NCI-H1694 treated with DMSO at 0.1 percent for 48 hours (cell line): ENCODE measurements around the gene MYO7A.

Experiments
- DNase-seq: peaks from one replicate; lab custom pipeline; 2025; lab: John Stamatoyannopoulos, UW

Gene MYO7A

DNA sequence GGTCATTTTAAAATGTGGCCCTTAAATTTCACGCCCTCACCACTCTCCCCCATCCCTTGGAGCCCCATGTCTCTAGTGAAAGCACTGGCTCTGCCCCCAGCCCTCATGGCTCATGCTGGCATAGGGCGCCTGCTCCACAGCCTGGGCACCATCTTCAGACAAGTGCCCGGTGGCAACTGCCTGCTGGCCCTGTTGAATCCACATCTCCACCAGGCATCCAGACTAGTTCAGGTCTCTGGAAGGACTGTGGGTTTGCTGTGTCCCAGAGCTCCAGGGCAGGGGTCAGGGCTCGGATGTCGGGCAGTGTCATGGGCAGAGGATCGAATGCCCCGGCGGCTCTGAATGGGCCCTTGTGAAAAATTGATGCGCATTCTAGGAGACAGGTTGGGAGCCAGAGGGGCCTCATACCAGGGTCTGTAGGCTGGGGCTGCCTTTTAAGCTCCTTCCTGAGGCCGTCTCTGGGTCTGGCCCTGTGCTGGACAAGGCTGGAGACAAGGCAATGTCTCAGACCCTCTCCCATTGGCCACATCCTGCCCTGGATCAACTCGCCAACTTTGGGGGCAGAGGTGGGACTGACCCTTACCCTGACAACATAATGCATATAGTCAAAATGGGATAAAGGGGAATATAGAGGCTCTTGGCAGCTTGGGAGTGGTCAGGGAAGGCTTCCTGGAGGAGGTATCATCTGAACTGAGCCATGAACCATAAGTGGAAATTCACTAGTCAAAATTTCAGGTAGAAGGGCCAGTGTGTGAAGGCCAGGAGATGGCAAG, 1.2 kb downstream of the MYO7A start:
- no peak for DNase-seq

DNA sequence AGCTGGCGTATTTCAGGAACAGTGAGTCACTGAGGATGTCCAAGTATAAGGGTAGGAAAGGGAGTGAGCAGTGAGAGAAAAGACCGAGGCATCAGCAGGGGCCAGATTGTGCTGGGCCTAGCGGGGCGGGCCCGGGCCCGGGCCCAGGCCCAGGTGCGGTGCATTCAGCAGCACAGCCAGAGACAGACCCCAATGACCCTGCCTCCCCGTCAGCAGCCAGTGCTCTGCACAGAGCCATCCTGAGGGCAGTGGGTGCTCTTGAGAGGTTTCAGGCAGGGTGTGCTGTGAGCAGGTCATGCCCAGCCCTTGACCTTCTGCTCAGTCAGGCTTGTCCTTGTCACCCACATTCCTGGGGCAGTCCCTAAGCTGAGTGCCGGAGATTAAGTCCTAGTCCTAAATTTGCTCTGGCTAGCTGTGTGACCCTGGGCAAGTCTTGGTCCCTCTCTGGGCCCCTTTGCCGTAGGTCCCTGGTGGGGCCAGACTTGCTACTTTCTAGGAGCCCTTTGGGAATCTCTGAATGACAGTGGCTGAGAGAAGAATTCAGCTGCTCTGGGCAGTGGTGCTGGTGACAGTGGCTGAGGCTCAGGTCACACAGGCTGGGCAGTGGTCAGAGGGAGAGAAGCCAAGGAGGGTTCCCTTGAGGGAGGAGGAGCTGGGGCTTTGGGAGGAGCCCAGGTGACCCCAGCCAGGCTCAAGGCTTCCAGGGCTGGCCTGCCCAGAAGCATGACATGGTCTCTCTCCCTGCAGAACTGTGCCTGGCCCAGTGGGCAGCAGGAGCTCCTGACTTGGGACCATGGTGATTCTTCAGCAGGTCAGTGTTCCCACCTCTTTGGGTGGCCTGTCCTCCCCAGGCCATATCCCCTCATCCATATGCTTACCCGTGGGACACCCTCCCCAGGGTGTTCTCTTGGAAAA, 2.1 kb downstream of the MYO7A start:
- DNase-seq: no peak

DNA sequence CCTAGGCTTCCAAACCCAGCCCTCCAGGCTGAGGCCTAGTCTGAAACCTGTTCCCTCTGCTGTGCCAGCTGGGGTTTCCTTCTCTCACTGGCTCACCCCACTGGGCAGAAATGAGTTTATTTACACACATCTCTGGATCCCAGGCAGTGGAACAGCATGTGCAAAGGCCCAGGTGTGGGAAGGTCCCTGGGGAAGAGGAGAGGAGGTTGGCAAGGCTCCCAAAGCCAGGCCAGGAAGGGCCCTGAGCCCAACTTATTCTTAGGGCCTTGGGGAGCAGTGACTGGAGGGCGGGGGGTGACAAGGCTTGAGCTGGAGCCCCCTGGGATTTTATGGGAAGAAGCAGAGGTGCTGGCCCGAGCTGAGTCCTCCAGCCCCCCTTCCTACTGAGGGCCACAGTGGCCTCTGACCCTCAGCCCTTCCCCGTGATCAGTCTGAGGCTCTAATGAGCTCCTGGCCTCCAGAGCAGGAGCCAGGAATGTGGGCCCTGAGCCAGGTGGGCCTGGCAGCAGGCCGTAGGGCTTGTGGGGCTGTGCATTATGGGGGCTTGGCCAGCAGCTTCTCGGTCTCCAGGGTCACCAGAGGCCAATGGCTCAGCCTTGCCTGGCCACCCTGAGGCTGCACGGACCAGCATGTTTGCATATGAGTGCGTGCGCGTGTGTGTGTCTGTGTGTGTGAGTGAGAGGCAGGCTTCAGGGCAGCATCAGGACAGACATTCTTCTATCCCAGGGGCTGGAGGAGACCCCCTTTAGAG, 2.9 kb downstream of the MYO7A start:
- DNase-seq: peak; percentile 19

DNA sequence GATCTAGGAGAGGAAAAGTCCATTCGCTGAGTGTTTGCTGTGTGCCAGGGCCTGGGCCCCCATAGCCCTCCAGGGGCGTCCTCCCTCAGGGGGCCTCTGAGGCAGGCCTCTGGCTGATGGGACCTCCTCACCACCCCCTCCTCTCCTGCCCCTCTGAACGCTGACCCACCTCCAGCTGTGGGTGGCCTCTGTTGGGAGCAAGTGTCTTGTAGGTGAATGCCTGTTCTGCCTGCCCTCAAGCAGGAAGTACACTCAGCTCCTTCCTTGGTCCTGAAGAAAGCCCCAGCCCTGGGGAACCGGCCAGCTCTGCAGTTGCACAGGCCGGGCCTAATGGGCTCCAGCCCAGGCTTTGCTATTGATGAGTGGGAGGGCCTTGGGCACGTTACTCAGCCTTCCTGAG, 3.5 kb downstream of the MYO7A start:
- no peak for DNase-seq

DNA sequence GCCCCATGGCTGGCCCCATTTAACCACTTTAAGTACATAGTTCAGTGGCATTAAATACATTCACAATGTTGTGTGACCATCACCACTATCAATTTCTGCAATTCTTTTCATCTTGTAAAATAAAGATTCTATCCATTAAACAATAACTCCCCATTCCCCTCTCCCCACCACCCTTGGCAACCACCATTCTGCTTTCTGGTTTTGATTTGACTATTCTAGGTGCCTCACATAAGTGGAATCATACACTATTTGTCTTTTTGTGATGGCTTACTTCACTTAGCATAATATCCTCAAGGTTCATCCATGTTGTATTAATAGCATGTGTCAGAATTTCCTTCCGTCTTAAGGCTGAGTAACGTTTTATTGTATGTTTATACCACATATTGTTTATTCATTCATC, 7.0 kb downstream of the MYO7A start:
- DNase-seq: no peak

DNA sequence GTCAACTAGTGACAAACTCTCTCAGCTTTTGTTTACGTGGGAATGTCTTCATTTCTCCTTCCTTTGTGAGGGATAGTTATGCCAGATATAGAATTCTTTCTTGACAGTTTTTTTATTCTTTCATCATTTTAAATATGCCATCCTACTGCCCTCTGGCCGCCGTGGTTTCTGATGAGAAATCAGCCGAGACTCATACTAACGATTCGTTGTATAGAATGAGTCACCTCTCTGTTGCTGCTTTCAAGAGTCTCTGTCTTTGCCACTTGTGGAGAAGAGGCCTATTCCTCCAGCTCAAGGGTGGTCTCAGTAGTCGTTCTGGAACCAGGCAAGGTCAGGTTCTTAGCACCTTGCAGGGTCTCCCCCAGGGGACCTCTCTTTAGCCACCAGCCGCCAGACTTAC, 8.0 kb downstream of the MYO7A start:
- no peak for DNase-seq

DNA sequence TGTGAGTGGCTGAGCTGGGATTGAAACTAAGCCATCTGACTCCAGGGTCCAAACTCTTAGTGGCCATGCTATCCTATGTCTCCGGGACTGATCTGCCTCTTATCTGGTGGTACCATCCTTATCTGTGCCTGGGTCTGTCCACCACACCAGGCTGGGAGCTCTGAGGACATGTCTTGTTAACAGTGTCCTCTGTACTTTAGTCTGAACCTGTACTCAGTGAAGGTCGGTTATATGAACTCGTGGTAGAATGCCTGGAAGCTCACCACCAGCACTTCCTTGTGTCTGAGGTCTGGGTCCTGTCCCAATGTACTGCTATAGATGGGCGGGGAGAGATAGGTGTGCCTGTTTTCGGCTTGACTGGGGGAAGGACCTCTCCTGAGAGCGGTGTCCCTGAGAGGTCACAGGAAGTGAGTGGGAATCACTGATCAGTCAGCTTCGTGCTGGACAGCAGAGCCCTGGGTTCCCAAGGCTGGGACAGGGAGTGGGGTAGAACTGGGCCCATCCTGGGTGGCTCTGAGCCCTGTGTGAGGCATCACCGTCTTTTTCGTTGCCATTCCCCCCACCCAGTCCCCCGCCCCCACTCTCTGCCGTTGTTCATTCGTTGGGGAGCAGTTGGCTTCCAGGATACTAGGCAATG, 8.9 kb downstream of the MYO7A start:
- no peak for DNase-seq

DNA sequence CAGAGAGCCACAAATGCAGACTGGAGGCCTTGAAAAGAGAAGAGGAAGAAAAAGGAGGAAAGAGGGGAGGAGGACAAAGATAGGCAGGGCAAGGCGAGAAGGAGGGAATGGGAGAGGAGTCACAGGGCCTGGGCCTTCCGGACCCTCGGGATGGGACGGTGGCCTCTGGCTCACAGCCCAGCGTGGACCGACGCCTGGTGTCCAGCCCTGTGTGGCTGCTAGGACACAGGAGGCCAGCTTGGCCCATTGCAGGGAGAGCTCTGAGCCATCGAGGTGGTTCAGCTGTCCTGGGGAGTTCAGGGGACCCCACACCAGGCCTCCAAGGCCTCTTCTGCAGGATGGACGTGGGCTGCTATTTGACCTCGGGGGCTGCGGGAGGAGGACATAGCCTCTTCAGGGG, 9.4 kb downstream of the MYO7A start:
- no peak for DNase-seq

DNA sequence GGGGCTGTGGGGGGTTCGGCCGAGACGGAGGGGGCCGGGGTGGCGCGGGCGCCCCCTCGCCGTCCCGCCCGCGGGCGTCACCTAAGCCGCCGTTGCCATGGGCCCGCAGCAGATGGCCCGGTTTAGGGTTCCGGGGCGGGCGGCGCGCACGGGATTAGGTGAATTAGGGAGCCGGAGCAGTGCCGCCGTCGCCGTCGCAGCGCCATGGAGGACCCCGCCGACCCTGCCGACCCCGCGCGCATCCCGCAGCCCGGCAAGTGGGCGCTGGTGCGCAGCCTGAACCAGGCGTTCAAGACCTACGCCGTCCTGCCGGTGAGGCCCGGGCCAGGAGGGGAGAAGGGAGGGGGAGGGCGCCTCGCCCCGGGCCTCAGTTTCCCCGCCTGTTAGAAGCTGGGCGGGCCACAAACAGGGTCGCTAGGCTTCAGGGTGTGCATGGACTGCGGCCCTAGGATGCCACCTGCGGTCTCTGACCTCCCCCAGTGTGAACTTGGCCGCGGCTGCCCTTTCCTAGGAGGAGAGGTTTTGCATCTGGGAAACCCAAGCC, 10.1 kb downstream of the MYO7A start:
- DNase-seq: no peak

DNA sequence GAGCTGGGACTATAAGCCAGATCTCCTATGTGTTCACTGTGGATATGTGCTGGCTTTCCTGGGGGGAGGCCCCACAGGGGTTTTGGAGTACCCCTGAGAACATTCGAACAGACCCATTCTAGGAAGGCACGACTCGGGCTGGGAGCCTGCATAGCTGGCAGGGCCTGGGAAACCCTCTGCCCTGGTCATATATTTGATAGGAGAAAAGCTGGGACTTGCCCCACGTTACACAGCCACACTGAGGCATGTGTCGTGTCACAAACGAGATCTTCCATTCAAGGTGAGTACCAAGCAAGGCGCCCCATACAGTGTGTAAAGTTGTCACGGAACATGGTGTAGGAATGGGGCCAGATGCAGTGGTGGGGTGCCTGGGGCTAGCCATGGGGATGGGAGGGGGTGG, 11.2 kb downstream of the MYO7A start:
- no peak for DNase-seq

DNA sequence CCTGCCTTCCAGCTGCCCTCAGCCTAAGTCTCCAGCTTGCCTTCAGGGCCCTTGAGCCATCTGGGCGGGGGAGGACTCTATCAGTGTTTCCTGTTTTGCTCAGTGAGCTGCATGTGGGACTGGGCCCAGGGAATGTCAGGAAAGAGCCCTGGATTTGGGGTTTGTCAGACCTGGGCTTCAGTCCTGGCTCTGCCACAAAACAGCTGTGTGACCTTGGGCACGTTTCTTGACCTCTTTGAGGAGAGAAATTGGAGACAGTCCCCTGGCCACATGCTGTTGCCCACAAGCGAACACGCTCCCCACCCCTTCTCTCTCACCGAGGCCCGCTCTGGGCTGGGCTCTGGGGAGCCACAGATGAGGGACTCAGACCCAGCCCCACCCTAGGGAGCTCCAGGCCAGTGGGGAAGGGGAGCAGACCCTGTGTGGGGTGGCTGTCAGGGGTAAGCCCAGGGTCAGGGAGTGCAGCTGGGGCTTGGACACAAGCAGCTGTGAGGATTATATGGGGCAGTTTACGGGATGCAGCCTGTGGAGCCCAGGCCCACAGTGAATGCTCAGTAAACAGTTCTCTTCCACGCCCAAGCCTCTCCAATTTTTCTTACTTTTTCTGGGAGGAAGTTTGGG, 12.3 kb downstream of the MYO7A start:
- no peak for DNase-seq

DNA sequence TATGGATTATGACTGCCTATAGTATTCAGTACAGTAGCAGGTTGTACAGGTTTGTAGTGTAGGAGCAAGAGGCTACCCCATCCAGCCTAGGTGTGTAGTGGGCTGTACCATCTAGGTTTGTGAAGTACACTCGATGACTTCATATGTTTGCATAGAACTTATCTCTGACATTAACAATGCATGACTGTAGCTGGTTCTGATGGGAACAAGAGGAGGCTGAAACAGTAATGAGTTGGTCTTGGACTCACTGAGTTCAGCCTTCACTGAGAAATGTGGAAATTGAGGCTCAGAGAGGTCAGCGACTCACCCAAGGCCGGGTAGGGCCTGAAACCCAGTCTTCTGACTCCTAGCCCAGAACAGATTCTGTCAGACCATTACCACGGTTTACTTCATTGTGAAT, 13.0 kb downstream of the MYO7A start:
- DNase-seq: no peak

DNA sequence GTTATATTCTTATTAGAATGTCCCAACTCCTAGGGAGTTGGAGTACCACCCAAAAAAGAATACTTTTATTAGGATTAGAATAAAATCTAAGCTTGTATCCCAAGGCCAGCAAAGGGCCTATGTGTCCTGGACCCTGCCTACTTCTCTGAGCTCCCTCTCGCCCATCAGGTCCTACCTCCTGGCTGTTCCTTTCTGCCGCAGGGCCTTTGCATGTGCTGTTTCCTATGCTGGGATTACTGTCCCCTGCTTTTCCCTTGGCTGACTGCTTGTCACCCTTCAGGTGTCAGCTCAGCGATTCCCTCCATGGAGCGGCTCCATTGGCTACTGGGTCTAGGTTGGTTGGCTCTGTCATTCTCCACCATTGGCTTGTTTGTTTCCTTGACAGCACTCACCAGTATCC, 13.4 kb downstream of the MYO7A start:
- DNase-seq: no peak

DNA sequence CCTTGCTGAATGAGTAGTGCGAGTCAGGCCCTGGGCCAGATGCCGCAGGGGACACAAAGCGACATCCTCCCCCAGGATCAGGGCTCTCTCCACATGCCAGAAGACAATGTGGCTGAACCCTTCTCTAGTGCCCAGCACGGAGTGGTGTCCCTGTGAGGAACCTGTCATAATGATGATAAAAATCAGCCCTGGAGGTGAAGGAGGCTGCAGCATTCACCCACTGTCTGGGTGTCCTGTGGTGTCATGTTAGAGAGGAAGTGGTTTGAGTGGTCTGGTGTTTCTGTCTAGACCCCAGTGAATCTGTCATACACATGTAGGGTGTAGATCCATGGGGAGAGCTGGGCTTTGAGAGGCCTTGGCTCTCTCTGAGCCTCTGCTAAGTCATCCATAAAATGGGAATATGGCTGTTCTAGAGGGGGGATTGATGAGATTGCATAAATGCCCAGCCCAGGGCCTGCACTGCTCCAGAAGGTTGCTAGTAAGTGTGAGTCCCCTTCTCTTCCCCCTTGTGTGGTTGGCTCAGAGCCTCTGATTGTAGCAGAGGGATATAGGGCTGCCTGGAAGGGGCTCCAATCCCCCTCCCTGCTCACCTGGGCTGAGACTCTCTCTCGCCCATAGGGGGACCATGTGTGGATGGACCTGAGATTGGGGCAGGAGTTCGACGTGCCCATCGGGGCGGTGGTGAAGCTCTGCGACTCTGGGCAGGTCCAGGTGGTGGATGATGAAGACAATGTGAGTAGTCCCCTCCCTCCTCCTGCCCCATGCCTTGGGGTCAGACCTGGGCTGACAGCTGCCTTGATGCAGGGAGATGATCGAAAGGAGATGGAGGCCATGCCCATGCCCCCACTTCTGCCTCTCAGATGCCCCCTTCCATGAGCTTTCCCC, 14.3 kb downstream of the MYO7A start:
- DNase-seq: no peak

DNA sequence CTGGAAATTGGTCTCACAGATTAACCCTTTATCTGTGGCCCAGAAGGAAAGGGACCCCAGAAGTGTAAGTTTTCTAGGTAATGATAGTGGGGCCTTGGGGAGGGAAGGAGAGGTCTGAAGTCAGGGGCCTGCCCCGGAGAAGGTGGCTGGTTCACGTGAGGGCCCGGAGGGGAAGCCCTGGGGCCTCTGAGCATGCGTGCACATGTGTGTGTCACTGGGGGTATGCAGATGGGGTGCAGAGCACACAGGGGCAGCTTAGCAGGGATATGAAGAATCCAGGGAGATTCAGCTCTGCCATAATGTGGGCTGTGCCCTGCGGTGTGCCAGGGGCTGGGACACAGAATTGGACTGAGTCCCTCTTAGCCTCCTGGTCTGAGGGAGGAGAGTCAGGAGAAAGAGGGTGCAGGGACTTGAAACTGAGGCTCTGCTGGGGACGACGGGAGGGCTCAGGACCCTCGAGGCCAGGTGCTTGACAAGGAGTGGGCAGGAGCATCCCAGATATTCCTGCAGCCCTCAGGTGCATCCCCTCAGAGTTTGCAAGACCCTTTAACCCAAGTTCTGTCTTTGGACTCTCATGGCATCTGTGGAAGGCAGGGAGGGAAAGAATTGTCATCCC, 15.5 kb downstream of the MYO7A start:
- no peak for DNase-seq

DNA sequence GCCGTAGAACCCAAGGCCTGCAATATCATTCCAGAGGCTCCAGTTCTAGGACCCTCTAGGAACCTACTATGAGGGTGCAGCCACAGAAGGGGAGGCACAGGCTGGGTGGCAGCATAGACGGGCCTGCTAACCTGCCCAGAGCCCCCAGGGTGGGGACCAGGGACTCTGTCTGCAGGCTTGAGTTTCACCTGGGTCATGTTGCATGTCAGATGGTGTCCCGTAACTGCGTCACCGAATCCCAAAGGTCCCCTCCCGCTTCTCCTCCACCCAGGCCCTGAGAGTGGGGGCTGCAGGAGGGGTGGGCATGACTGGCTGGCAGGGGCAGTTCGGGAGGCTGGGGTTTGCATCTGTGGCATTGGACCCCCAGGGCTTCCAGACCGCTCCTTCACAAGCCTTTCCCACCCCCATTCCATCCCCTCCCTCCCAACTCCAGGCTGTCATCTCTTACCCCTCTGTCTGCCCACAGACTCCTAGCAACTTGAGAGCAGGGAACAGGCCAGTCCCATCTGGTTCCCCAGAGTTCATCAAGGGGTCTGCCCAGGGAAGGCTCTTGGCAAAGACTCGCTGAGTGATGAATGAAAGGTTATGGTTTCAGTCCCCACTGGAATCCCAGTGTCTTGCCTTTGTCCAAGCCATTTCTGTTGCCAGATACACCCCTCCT, 16.3 kb downstream of the MYO7A start:
- DNase-seq: no peak

DNA sequence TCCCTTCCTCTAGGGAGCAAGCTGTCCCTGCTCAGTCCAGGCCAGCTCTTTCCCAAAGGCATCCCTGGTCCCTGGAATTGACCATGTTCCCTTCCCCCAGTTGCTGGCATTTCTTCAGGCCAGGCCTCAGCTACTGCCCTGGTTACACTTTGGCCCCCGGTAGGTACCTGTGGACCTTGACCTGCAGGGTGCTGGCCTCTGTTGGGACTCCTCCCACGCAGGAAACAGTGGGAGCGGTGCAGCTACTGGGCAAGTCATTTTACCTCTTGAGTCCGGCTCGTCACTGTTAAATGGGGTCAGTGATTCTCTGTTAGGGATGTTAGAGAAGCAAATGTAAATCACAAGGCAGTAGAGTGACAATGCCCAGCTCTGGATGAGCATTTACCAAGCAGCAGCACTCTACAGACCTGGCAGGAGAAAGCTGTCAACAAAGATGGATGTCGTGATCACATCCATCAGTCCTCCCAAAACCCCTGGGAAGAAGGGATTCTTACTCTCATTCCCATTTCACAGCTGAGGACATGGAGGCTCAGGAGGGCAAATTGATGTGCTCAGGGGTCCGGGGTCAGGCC, 16.9 kb downstream of the MYO7A start:
- no peak for DNase-seq

DNA sequence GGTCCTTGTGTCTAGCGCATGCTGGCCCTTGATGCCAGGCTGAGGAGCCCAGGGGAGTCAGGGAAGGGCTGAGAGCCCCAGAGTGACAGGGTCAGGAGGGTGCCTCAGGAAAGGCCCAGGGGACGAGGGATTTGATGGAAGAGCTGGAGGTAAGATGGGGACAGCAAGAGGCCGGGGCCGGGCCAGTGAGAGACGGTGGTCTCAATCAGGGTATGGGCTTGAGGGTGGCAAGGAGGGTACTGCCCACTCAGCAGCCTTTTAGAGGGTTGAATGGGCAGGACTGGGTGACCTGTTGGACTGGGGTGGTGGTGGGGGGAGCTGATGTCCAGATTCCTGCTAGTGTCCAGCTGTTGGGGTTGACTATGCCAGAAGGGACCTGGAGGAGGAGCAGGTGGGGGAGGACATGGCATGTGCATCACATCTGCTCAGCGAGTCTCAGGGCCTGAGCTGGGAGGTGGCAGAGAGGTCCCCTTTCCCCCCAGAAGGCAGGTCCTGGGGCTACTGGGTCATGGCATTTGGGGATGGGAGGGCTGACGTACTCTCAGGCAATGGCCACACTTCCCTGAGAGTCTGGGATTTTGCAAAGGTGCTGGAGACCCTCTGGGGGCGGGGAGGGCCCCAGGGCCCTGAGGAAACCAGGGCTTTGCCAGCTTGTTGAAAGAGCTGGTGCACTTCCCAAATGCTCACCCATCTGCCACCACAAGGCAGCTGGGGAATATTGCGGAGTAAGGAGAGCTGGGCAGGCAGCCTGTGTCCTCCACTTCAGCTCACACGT, 18.4 kb downstream of the MYO7A start:
- DNase-seq: peak; percentile 65

DNA sequence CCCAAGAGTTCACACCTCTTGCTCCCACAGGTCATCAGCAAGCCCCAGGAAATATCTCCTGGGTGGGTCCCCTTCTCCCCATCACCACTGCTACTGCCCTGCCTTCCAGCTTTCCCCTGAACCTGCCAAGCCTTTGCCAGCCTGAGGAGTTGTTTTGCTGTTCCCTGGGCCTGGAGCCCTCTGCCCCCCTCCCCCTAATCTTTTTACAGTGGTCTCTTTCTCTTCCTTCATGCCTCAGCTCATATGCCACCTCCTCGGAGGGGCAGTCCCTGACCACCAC, 18.9 kb downstream of the MYO7A start:
- no peak for DNase-seq
